ENCODE data around the gene CDK11B. TPM values are rescaled to one million over a fixed set of nuclear protein-coding genes. Genes with fewer than 3 reads are reported as not detected.

Gene CDK11B
- total RNA-seq, 2 donors from 2014 or later, result 17.0 to 18.8 TPM

DNA sequence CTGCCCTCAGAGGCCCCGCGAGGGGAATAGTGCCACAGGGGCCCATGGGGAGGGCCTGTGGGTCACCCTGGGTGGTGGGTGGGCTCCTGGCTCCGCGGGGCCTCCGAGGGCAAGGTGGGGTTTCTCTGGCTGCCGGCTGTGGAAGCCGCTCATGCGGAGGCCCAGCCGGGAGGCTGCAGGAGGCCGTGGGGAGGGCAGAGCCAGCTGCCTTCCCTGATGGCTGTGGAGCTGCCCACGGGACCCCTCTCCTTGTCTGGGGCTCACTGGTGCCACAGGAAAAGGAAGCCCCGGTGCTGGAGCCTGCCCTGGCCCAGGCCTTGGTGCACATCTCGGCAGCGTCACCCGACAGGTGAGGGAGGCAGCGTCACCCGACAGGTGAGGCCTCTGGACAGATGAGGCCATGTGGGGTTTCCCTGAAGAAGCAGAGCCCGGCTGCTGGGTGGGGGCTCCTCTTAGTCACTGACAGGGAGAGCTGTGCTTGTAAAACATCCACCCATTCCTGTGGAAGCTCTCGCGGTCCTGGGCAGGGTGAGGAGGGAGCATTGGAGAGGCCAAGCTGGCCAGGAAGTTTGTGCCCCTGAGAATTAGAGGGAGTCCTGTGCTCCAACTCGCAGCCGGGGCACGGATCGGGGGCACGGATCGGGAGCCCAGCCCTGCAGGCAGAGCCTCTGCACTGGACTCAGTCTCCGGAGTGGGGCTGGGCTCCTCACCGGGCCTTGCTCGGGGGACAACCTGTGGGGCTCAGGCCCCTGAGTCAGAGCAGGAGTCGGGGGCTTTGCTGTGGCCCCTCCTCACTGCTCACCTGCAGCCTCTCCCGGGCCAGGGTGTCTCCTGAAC lies 37.4 kb downstream of the CDK11B start:
- no peak for DNase-seq
- intact Hi-C loops (cut with DNase I), result no loop called here
- no peak for ATAC-seq

DNA sequence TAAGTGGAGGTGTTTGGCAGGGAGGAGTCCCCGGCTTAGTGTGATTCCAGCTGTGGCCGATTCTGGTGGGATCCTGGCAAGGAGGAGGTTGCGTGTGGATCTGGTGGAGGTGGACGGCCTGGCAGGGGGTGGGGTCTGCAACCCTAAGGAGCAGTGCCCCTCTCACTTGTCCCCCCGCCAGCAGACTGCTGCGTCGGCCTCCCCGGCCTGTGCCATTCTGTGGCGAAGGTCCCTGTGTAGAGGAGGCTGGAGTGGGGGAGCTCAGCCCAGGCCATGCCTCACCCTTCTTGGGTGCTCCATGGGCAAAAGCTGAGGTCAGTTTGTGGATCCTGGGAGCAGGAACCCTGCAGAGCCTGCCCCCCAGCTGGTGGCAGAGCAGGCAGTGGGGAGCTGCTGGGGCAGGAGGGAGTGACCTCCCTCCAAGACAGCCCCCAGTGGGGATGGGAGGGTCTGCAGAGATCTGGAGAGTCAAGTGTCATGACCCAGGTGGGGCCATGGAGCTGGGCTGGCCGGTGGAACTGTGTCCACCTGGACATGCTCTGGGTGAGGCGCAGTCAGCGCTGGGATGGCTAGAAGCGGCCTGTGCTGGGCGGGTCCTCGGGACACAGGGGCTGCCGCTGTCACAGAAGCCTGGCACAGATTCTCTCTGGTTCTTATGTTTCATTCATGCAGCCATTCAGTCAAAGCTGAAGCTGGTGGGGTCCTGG lies 38.2 kb downstream of the CDK11B start:
- intact Hi-C loops (cut with DNase I), result no loop called here
- DNase-seq, result no peak
- no peak for ATAC-seq

DNA sequence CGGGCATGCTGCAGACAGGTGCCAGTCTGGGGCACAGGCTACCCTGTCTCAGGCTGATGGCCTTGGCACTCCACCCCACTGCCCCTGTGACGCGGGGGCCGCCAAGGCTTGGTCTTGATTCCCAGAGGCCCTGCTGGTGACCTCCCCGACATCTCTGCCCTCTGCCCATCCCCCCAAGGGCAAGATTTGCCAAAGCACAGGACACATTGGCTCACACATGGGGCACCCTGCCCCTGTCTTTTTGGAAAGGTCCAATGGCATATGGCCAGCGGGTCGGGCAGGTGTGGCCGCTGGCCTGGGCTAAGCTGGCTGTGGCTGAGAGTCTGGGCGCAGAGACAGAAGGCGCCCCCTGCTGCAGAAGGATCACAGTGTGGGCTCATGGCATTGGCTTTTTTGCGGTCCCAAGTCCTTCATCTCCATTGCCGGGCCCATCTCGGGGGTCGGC lies 38.9 kb downstream of the CDK11B start:
- ATAC-seq (no peak), DNase-seq (peak; percentile 30)
- intact Hi-C loops (cut with DNase I), result no loop called here

DNA sequence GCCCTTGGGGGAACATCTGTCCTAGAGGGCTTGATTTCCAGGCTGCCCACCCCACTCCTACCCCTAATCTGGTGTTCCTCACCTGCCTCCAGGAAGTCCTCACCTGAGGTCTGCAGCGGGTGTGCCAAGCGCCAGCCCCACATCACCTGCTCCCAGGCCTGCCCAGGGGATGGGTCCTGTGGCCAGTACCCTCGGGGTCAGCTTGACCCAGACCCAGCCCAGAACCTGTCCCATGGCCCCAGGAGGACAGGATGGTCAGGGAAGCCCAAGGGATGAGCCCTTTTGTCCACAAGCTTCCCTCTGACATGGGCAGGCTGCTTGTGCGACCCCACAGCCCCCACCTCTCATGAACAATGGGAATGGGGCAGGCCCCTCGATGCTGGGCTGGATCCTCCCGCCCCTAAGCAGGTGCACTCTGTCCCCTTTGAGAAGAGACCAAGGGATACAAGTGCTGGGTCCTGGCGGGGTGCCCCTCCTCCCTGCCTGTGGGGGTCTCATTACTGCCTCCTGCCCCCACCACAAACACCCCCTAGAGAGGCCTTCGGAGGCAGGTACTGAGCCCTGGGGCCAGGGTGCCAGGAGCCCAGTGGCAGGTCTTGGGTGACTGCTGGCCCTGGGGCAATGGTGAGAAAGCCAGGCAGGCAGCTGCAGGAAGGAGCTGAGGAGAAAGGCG lies 40.3 kb downstream of the CDK11B start:
- DNase-seq, result no peak
- intact Hi-C loops (cut with DNase I), result no loop called here
- no peak for ATAC-seq

DNA sequence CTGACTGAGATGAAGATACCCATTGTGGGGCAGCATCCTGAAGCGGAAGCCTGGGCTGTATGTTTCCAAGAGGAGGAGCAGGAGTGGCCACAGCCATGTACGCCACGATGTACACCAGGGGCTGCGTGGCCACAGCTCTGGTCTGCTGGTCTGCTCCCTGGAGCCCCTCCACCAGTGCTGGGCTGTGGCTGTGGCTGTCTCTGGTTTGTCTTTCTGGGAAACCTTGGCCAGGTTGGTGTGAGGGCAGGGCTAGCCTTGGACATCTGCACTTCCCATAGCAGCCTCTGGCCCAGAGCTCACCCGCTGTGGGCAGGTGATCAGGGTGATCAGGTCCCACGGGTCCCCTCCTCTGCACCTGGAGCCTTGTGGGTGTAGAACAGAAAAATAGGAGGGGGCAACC lies 40.9 kb downstream of the CDK11B start:
- ATAC-seq, result no peak
- intact Hi-C loops (cut with DNase I), result no loop called here
- DNase-seq, result no peak

DNA sequence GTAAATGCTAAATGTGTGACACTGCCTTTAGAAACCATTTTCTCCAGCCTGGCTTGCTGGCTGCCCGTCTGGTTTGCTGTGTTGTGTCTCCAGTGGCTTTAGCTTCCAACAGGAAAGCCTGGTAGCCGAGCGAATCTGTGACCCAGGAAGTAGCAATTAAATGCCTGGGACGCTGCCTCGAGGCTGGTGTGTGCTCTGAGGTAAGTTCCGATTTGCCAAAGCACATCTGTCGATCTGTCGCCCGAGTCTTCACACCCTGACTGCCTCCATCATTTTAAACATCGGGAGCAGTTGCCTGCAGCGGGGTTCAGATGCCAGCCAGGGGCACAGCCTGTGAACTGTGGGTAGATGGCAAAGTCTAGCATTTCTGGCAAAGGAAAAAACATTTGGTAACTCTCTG lies 41.3 kb downstream of the CDK11B start:
- ATAC-seq, result no peak
- no peak for DNase-seq
- intact Hi-C loops (cut with DNase I), result no loop called here

DNA sequence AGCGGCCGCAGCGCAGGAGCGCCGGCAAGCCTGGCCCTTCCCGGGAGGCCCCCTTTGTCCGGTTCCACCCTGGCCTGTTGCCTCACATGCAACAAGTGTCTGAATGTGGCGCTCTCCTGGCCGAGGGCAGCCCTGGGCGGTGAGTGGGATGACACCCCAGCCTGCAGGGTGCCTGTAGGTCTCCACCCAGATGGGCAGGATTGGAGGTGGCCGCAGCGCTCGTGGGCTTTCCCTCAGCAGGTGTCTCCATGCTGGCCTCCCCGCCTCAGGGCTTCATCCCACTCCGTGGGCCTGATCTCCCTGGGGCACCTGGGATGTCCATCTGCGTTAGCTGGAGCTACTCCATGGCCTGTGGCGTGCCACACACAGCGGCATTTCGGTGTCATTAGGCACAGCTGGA lies 42.0 kb downstream of the CDK11B start:
- intact Hi-C loops (cut with DNase I), result no loop called here
- ATAC-seq (no peak), DNase-seq (peak; percentile 40)

DNA sequence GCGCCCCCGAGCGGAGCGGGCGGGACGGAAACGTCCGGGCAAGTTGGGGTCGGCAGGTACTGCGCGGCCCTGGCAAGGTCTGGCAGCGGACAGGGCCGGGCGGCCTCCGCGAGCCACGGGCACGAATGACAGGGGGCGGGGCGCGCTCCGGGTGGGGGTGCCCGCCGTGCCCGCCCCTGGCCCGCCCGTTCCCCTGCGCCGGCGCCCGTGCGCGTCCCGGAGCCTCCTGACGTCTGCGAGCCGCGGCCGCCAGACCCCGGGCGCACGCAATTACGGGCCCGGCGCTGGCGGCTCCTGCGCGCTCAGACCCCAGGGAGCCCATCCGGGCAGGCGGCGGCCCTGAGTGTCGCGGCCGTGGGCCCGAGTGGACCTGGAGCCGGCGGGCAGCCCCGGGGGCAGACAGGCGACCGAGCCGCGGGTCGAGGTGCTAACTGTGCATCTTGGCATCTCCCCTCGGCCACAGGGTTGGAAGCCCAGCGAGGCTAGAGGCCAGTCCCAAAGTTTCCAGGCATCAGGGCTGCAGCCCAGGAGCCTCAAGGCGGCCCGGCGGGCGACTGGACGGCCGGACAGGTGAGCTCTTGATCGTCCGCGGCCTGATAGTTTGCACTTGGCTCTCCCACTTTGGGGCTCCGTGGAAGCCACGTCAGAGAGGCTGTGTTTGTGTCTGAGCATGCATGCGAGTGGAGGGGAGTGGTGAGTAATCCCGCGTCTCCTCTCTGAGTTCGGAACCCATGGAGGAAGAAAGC lies 42.6 kb downstream of the CDK11B start:
- intact Hi-C loops (cut with DNase I), result no loop called here
- ATAC-seq, result peak; percentile 9 to 32

DNA sequence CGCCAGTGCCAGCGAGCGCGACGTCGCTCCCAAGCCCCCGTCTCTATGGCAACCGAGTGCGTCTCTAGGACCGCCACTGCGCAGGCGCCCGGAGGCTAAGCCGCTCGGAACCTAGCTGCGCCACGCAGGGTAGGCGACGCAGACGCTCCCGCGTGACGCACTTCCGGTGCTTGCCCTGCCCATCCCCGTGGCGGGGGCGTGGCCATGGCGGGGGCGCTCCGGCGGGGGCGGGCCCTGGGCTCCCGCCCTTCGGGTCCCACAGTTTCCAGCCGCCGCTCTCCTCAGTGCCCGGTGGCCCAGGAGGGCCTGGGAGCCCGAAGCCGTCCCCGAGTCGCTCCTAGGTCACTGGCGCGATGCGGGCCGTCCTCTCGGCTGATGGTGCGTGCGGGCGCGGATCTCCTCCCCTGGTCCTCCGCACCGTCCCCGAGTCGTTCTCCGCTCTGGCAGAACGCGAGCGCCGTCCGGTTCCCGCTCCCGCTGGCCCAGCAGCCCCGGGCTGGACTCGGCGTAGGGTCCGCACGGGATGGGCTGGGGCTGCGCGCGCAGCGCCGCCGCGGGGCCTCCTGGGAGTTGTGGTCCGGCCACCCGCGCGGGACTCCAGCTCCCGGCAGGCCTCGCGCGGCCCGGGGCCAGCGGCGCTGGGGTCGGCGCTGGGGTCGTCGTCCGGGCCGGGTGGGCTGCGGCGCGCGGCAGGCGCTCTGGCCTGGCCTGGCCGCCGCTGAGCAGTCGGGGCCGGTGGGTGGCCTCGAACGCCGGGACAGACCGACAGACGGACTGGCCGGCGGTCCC lies 43.4 kb downstream of the CDK11B start, which contains the start of gene MIB2:
MIB2 (plus strand) TSS at position 245 of the 789 bp plus-strand sequence. CDS start 7,953 bp downstream, outside the sequence.
- intact Hi-C loops (cut with DNase I), result loop anchor here in 1 of 2 donors (2.0 kb wide), 1 partner anchor 41 kb away; the partner anchor contains the start of gene SSU72
- ATAC-seq (peak; percentile 94 to 96), DNase-seq (peak; percentile 97)

More for the DNA sequence above, 42.6 kb downstream of the CDK11B start:
- DNase-seq, result peak; percentile 66

DNA sequence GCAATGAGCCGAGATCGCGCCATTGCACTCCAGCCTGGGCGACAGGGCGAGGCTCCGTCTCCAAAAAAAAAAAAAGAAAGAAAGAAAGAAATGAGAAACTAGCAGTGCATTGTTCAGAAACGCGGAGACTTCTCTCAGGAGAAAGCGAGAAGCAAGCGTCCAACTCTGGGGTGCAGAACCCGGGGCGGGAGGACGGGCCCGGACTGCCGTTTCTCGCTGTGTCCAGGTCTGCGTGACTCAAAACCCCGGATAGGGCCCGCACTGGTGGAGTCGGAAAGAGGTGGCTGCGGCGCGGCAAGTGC lies 43.9 kb downstream of the CDK11B start:
- intact Hi-C loops (cut with DNase I), result loop anchor here in 1 of 2 donors (2.0 to 5.0 kb wide), 2 partner anchors 40 to 53 kb away; partner anchors contain the start of gene SSU72
- ATAC-seq (no peak), DNase-seq (no peak)

DNA sequence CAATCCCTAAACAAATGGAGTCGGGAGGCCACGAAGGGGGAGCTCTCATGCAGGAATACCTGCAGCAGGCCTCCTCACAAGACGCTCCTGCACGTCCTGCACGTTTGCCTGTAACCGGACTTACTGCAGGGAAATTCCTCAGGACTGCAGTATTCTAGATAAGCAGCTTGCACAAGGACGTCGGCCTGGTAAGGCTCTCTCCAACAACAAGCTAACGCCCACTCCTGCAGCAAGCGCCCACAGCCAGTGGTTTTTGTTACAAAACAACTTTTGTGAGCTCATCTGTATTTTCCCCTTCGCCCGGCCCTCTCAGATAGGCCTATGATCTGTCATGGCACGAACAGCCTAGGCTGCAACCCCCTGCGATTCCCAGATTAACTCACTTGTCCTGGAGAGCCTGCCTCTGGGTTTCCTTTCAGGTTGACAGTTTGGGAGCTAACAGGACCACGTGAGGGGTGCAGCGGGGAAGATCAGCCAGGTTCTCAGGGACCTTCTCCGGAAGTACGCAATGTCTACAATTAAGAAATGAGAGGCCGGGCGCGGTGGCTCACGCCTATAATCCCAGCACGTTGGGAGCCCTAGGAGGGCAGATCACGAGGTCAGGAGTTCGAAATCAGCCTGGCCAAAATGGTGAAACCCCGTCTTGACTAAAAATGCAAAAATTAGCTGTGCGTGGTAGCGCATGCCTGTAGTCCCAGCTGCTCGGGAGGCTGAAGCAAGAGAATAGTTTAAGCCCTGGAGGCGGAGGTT lies 44.4 kb downstream of the CDK11B start:
- DNase-seq, result peak; percentile 59
- peak in 1 of 2 donors; percentile 10 for ATAC-seq
- intact Hi-C loops (cut with DNase I), result loop anchor here in 1 of 2 donors (2.0 to 5.0 kb wide), 2 partner anchors 40 to 52 kb away; partner anchors contain the start of gene SSU72

DNA sequence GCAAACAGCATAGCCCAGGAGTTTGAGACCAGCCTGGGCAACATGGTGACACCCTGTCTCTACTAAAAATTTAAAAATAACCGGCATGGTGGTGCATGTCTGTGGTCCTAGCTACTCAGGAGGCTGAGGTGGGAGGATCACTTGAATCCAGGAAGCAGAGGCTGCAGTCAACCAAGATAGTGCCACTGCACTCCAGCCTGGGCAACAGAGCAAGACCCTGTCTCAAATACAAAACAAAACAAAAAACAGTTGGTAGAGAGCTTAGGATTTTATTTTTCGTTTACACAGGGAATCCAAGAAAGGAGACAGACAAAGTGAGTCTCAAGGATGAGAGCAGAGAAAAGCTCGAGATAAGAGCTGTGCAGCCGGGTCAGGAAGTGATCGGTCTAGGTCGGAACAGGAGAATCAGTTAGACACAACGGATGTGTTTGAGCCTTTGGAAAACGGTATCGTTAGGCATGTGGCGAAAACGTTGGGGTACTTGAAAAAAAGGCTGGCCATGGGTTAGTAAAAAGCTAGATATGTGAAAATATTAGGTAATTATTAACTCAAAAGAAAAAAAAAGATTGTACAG lies 45.2 kb downstream of the CDK11B start:
- ATAC-seq (no peak), DNase-seq (no peak)
- intact Hi-C loops (cut with DNase I), result loop anchor here in 1 of 2 donors (2.0 to 5.0 kb wide), 2 partner anchors 39 to 51 kb away; partner anchors contain the start of gene SSU72

DNA sequence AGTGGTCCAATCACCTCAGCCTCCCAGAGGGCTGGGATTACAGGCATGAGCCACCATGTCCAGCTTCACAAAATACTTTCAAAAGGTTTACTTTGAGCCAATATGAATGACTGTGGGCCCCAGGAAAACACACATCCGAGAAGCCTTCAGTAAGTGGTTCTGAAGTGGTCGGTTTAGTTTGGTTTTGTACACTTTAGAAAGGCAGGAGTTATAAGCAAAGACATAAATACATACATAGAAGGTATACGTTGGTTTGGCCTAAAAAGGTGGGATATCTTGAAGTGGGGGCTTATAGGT lies 46.8 kb downstream of the CDK11B start:
- no peak for DNase-seq
- intact Hi-C loops (cut with DNase I), result loop anchor here in 1 of 2 donors (5.0 kb wide), 1 partner anchor 50 kb away; no protein-coding TSS in a partner anchor
- ATAC-seq, result no peak

DNA sequence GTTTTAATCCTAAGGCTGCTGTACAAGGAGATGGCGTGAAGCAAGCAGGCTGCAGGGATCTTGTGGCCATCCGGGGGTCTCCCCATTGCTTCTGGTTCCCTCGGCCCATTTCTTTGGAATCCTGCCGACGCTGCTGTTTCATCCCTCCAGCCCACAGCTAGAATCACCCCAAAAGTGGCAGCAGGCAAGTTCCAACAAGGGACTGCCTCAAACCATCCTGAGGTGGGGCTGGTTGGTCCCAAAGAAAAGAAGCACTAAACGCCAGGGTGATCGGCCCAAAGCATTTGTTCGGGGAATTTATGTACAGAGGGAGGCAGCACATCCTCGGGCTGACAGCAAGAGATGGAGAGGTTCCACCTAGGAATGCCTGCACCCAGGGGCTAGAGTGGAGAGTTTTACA lies 48.0 kb downstream of the CDK11B start:
- intact Hi-C loops (cut with DNase I), result loop anchor here in 1 of 2 donors (5.0 kb wide), 1 partner anchor 48 kb away; no protein-coding TSS in a partner anchor
- ATAC-seq (no peak), DNase-seq (no peak)

DNA sequence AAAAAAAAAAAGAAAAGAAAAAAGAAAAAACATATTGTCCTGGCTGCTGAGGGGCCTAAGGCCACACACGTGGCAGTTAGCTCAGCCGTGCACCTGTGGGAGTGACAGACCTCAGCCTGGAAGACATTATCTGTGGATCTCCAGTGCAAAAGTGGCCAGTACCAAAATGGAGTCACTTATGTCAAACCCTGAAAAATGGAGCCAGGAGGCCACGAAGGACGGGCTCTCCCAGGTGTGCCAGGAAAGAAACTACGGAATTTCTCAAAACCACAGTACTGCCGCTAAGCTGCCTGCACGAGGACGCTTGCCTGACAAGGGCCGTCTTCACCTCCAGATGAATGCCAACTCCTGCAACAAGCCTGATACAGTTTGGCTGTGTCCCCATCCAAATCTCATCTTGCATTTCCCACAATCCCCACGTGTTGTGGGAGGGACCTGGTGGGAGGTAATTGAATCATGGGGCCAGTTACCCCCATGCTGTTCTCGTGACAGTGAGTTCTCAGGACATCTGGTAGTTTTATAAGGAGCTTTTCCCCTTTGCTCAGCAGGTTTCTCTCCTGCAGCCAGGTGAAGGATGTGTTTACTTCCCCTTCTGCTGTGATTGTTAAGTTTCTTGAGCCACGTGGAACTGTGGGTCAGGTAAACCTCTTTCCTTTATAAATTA lies 48.9 kb downstream of the CDK11B start:
- intact Hi-C loops (cut with DNase I), result loop anchor here in 1 of 2 donors (5.0 kb wide), 1 partner anchor 48 kb away; no protein-coding TSS in a partner anchor
- no peak for ATAC-seq
- no peak for DNase-seq

DNA sequence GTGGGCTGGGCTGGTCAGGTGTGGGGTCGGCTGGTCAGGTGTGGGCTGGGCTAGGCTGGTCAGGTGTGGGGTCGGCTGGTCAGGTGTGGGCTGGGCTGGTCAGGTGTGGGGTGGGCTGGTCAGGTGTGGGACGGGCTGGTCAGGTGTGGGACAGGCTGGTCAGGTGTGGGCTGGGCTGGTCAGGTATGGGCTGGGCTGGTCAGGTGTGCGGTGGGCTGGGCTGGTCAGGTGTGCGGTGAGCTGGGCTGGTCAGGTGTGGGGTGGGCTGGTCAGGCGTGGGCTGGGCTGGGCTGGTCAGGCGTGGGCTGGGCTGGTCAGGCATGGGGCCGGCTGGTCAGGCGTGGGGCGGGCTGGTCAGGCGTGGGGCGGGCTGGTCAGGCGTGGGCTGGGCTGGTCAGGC lies 52.6 kb downstream of the CDK11B start:
- intact Hi-C loops (cut with DNase I), result no loop called here
- DNase-seq (no peak), ATAC-seq (no peak)

DNA sequence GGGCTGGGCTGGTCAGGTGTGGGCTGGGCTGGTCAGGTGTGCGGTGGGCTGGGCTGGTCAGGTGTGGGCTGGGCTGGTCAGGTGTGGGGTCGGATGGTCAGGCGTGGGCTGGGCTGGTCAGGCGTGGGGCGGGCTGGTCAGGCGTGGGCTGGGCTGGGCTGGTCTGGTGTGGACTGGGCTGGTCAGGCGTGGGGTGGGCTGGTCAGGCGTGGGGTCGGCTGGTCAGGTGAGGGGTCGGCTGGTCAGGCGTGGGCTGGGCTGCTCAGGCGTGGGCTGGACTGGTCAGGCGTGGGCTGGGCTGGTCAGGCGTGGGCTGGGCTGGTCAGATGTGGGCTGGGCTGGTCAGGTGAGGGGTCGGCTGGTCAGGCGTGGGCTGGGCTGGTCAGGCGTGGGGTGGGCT lies 53.1 kb downstream of the CDK11B start:
- ATAC-seq (no peak), DNase-seq (no peak)
- intact Hi-C loops (cut with DNase I), result no loop called here

Measured in left cardiac atrium (tissue), 4 donors.